PC-3 (cell line): Measurements from ENCODE around the gene RCAN2. TPM values are rescaled to one million over a fixed set of nuclear protein-coding genes. Genes with fewer than 3 reads are reported as not detected.

Experiments
- ATAC-seq: fragments of 200-7000 bp; cut with Tn5 transposase; 2 replicates; pipeline ENCODE4 v1.9.1; 2020; ENCODE audit warnings: mild to moderate bottlenecking, moderate library complexity
- BruUV-seq: library from RNA; stranded (reverse); fragments of 400-500 nt; replicated peaks from 2 replicates; lab custom pipeline; 2021; lab: Mats Ljungman, UMichigan
- CTCF ChIA-PET: fragments of 300-600 bp; sonication (Branson Sonifier 250); formaldehyde crosslinking; loops from one replicate; lab custom pipeline; 2022; ENCODE audit warnings: antibody characterized with exemption; lab: Charles Lee
- POLR2A ChIA-PET: fragments of 300-600 bp; sonication (Branson Sonifier 250); formaldehyde crosslinking; loops from one replicate; lab custom pipeline; 2022; ENCODE audit warnings: antibody characterized with exemption; ENCODE audit not compliant: unreplicated experiment; lab: Charles Lee
- DNase-seq: peaks from one replicate; pipeline ENCODE4 v3.0.0-alpha.2; 2015
- H2AFZ ChIP-seq: fragments of 300-600 bp; sonication (generic); 2 replicates; pipeline ENCODE4 v1.6.0; 2016; ENCODE audit warnings: antibody characterized with exemption, low read length
- H3F3A ChIP-seq: fragments of 300-600 bp; sonication (generic); one replicate; pipeline ENCODE4 v1.6.0; 2017; ENCODE audit warnings: antibody characterized with exemption, low read length, control low read depth, mild to moderate bottlenecking; ENCODE audit not compliant: unreplicated experiment
- H3K27ac ChIP-seq: fragments of 300-600 bp; sonication (generic); 2 replicates; pipeline ENCODE4 v1.5.1; 2016; ENCODE audit warnings: mild to moderate bottlenecking, low read length
- H3K27me3 ChIP-seq: fragments of 300-600 bp; sonication (generic); 2 replicates; pipeline ENCODE4 v1.6.1; 2016; ENCODE audit warnings: low read length, mixed read lengths
- H3K36me3 ChIP-seq: fragments of 300-600 bp; sonication (generic); 2 replicates; pipeline ENCODE4 v1.6.1; 2016; ENCODE audit warnings: low read depth, mixed run types, low read length, mixed read lengths
- H3K4me1 ChIP-seq: fragments of 300-600 bp; sonication (generic); 2 replicates; pipeline ENCODE4 v1.5.1; 2016; ENCODE audit warnings: low read length; ENCODE audit not compliant: insufficient read depth
- H3K4me2 ChIP-seq: fragments of 300-600 bp; sonication (generic); 2 replicates; pipeline ENCODE4 v1.6.0; 2016; ENCODE audit warnings: low read length
- H3K4me3 ChIP-seq: fragments of 300-600 bp; sonication (generic); 2 replicates; pipeline ENCODE4 v1.5.1; 2016; ENCODE audit warnings: mild to moderate bottlenecking, low read length, mixed read lengths
- H3K79me2 ChIP-seq: fragments of 300-600 bp; sonication (generic); 2 replicates; pipeline ENCODE4 v1.6.1; 2017; ENCODE audit warnings: low read length, mixed read lengths
- H3K9ac ChIP-seq: fragments of 300-600 bp; sonication (generic); 2 replicates; pipeline ENCODE4 v1.6.0; 2016; ENCODE audit warnings: mild to moderate bottlenecking, low read length
- H3K9me2 ChIP-seq: fragments of 300-600 bp; sonication (generic); replicated peaks from 2 replicates; pipeline ENCODE4 v1.6.1; 2016; ENCODE audit warnings: mixed run types, low read length, mixed read lengths
- H3K9me3 ChIP-seq: fragments of 300-600 bp; sonication (generic); 2 replicates; pipeline ENCODE4 v1.6.1; 2016; ENCODE audit warnings: low read length, mixed read lengths
- H4K20me1 ChIP-seq: fragments of 300-600 bp; sonication (generic); 2 replicates; pipeline ENCODE4 v1.6.1; 2016; ENCODE audit warnings: low read length, mixed read lengths
- EZH2 ChIP-seq: fragments of 300-600 bp; sonication (generic); IDR thresholded peaks from one replicate; pipeline ENCODE4 v1.6.1; 2017; ENCODE audit warnings: antibody characterized with exemption, mild to moderate bottlenecking, low read length; ENCODE audit not compliant: unreplicated experiment
- EZH2phosphoT487 ChIP-seq: fragments of 300-600 bp; sonication (generic); IDR thresholded peaks from 2 replicates; pipeline ENCODE4 v1.6.1; 2018; ENCODE audit warnings: mild to moderate bottlenecking, antibody characterized with exemption, low read length, borderline replicate concordance
- intact Hi-C: fragments of 100-400 bp; cut with micrococcal nuclease; formaldehyde crosslinking; loops from 2 replicates; pipeline ENCODE4 v1.9.0; 2023
- total RNA-seq: library from RNA; depleted of rRNA; stranded (reverse); fragments of >200 nt; gene quantifications from 2 replicates; pipeline ENCODE4 v1.2.3, GENCODE V29; 2014
- TF ChIP-seq, protein P1 (sequence below): fragments of 300-600 bp; sonication (generic); conservative IDR thresholded peaks from 2 replicates; pipeline ENCODE4 v1.5.1; 2017; ENCODE audit warnings: antibody characterized with exemption, low read depth, mild to moderate bottlenecking, low read length

The RCAN2 gene
- total RNA-seq, 1 experiment from 2014 or later: not detected

- Histone ChIP-seq H4K20me1 (no peaks in the 10 kb centered on the region), H3K4me3 (no peak overlapping the region), H3K79me2 (no peaks in the 10 kb centered on the region), H3K9me3 (no peaks in the 10 kb centered on the region), H3K36me3 (no peaks in the 10 kb centered on the region), H3F3A (no peaks in the 10 kb centered on the region), H3K9ac (no peak overlapping the region), H3K27ac (no peak overlapping the region), H3K9me2 (no peaks in the 10 kb centered on the region), H3K27me3 (peaks cover 58% of the 10 kb centered on the region), H3K4me2 (no peak overlapping the region), H3K4me1 (peaks cover 15% of the 10 kb centered on the region), H2AFZ (no peak overlapping the region)
- no TSS peak for BruUV-seq
- DNase-seq: peak; percentile 84
- TF ChIP-seq EZH2 (no peak), EZH2phosphoT487 (no peak)
- TF ChIP-seq, protein P1, sequence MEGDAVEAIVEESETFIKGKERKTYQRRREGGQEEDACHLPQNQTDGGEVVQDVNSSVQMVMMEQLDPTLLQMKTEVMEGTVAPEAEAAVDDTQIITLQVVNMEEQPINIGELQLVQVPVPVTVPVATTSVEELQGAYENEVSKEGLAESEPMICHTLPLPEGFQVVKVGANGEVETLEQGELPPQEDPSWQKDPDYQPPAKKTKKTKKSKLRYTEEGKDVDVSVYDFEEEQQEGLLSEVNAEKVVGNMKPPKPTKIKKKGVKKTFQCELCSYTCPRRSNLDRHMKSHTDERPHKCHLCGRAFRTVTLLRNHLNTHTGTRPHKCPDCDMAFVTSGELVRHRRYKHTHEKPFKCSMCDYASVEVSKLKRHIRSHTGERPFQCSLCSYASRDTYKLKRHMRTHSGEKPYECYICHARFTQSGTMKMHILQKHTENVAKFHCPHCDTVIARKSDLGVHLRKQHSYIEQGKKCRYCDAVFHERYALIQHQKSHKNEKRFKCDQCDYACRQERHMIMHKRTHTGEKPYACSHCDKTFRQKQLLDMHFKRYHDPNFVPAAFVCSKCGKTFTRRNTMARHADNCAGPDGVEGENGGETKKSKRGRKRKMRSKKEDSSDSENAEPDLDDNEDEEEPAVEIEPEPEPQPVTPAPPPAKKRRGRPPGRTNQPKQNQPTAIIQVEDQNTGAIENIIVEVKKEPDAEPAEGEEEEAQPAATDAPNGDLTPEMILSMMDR: no peak
- CTCF ChIA-PET: no interaction called here
- intact Hi-C loops: no loop called here
- ATAC-seq: peak; percentile 78
- POLR2A ChIA-PET: no interaction called here
Observed at GRCh38 chr6:46191961-46192360, 299.3 kb downstream of the RCAN2 start.

DNA sequence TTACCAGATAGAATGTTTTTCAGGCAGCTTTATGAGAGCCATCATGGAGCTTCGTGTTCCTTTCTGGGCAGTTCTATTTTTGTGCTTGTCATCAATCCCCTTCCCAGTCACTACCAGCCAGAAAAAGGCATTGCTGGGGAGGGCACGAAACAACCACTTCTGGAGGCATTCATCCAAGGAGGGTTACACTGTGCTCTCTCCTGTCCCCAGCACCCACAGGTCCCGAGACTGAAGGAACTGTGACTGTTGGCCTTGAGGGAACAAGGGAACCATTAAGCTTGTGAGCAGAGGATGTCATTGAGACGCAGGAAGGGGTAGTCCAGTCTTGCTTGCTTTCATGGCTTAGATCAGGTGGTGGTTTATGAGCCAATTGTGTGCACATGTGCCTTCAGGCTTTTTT is 300.4 kb downstream of the RCAN2 start:
- Histone ChIP-seq H3K9me2 (no peaks in the 10 kb centered on the region), H3K27ac (no peak overlapping the region), H3K9ac (no peak overlapping the region), H2AFZ (no peak overlapping the region), H3K4me1 (peaks cover 24% of the 10 kb centered on the region), H3K4me2 (no peak overlapping the region), H3K9me3 (no peaks in the 10 kb centered on the region), H3K36me3 (no peaks in the 10 kb centered on the region), H3F3A (no peaks in the 10 kb centered on the region), H3K4me3 (no peak overlapping the region), H3K79me2 (no peaks in the 10 kb centered on the region), H3K27me3 (peaks cover 56% of the 10 kb centered on the region), H4K20me1 (no peaks in the 10 kb centered on the region)
- intact Hi-C loops: no loop called here
- no TSS peak for BruUV-seq
- CTCF ChIA-PET: no interaction called here
- ATAC-seq (no peak), DNase-seq (no peak)
- POLR2A ChIA-PET: no interaction called here
- TF ChIP-seq EZH2phosphoT487 (no peak), EZH2 (no peak)
- TF ChIP-seq, protein P1: no peak

DNA sequence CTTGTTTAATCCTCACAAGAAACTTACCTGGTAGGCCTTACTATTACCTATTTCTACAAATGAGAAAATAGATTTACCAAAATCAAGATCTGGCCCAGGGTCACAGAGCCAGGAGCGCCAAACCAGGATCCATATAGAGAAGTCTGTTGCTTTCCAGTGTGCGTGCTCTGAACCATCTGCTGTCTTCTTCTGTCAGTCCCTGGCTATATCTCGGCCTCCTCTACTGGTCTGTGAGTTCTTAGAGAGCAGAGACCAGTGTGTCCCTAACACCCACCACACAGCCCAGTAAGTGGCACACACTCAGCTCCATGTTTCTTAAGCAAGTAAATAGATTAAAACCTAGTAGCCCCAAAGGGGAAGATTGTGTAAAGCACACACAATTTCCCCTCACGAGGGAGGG is 301.5 kb downstream of the RCAN2 start:
- ChIA-PET CTCF (interaction anchor here (0.5 kb wide), 1 partner anchor 99 kb away, joined by 3 read pairs; no protein-coding TSS in a partner anchor), POLR2A (no interaction called here)
- Histone ChIP-seq H2AFZ (no peak overlapping the region), H3K4me2 (no peak overlapping the region), H3K9ac (no peak overlapping the region), H3K4me3 (no peak overlapping the region), H3K27ac (no peak overlapping the region), H3K36me3 (no peaks in the 10 kb centered on the region), H3F3A (no peaks in the 10 kb centered on the region), H3K27me3 (peaks cover 58% of the 10 kb centered on the region), H3K4me1 (peaks cover 29% of the 10 kb centered on the region), H3K9me3 (no peaks in the 10 kb centered on the region), H3K9me2 (no peaks in the 10 kb centered on the region), H3K79me2 (no peaks in the 10 kb centered on the region), H4K20me1 (no peaks in the 10 kb centered on the region)
- no peak for TF ChIP-seq EZH2phosphoT487
- TF ChIP-seq, protein P1: no peak
- TF ChIP-seq EZH2: no peak
- no peak for ATAC-seq
- BruUV-seq: no TSS peak
- intact Hi-C loops: no loop called here
- DNase-seq: no peak
